ENCODE data around the gene KCNQ1. TPM values are rescaled to one million over a fixed set of nuclear protein-coding genes. Genes with fewer than 3 reads are reported as not detected.

Gene KCNQ1
- total and polyA plus RNA-seq, 7 donors, result 0.48 to 3.1 (median 1.1) TPM

DNA sequence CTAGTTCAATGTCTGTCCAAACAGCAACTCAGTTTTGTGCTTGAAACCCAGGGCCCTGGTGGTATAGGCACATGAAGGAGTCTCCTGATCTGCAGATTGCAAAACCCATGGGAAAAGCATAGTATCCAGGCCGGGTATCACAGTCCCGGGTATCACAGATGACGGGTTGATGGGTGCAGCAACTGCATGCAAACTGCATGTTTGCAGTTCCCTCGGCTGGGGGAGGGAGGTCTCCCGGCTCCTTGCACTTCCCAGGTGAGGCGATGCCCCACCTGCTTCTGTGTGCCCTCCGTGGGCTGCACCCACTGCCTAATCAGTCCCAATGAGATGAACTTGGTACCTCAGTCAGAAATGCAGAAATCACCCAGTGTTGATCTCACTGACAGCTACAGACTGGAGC is 53.9 kb downstream of the KCNQ1 start:
- TF ChIP-seq, protein P1, sequence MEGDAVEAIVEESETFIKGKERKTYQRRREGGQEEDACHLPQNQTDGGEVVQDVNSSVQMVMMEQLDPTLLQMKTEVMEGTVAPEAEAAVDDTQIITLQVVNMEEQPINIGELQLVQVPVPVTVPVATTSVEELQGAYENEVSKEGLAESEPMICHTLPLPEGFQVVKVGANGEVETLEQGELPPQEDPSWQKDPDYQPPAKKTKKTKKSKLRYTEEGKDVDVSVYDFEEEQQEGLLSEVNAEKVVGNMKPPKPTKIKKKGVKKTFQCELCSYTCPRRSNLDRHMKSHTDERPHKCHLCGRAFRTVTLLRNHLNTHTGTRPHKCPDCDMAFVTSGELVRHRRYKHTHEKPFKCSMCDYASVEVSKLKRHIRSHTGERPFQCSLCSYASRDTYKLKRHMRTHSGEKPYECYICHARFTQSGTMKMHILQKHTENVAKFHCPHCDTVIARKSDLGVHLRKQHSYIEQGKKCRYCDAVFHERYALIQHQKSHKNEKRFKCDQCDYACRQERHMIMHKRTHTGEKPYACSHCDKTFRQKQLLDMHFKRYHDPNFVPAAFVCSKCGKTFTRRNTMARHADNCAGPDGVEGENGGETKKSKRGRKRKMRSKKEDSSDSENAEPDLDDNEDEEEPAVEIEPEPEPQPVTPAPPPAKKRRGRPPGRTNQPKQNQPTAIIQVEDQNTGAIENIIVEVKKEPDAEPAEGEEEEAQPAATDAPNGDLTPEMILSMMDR (IDR thresholded peaks at IDR 0.05), result no peak
- no peak overlapping the region for H3K4me3 ChIP-seq
- H3K9me3 ChIP-seq, result peaks cover 13% of the 10 kb centered on the region
- intact Hi-C loops (cut with DNase I), result no loop called here
- no peak for ATAC-seq
- H3K4me1 ChIP-seq, result no peaks in the 10 kb centered on the region
- WGBS, 3 donors, result 77 to 82% (median 79%) methylated on average over 7 of the region's 7 CpGs
- no peak overlapping the region for H3K27ac ChIP-seq
- DNase-seq, result no peak
- H3K27me3 ChIP-seq (ENCODE audit: insufficient read depth in 3 of 3, low read length in 2 of 3), result peaks cover 0 to 23% (median 2%) of the 10 kb centered on the region in 3 donors
- H3K36me3 ChIP-seq (ENCODE audit: insufficient read depth in 1 of 2, low read depth in 1 of 2), result no peaks in the 10 kb centered on the region

DNA sequence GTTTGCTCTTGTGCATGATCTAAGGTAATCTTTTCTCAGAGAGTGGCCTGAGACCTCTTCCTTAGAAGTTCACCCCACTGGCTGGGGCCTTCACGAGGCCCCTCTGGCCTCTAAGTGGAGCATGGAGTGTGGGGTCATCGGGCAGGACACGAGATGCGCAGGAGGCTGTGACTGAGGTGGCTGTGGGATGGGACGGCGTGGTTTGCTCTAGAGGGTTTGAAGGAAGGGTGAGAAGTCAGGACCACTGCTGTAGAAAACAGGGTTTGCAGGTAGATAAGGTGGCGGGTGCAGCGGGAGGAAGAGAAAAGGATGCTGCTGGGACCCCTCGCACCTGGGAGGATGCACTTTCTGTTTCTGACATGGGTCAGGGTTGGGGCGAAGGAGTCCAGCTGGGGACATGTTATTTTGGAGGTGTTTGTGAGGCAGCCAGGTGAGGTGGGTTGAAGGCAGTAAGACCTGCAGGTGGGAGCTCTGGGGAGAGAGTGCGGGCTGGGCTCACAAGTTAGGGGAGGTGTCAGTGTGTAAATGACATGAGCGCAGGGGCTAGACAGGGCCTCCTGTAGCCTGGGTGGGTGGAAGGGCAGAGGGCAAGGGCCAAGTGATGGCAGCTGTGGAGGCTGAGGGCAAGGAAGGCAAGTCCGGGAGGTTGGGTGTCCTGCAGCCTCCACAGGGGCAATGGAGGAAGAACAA is 62.5 kb downstream of the KCNQ1 start:
- Histone ChIP-seq H3K4me1 (no peaks in the 10 kb centered on the region), H3K27me3 (ENCODE audit: insufficient read depth in 3 of 3, low read length in 2 of 3) (peaks cover 0 to 5% (median 3%) of the 10 kb centered on the region in 3 donors), H3K4me3 (no peak overlapping the region), H3K9me3 (no peaks in the 10 kb centered on the region), H3K27ac (no peak overlapping the region), H3K36me3 (ENCODE audit: insufficient read depth in 1 of 2, low read depth in 1 of 2) (no peaks in the 10 kb centered on the region)
- 92 to 96% (median 93%) methylated on average over 12 of the region's 13 CpGs for WGBS, 3 donors
- ATAC-seq (no peak), DNase-seq (peak in 1 of 2 donors; percentile 17)
- intact Hi-C loops (cut with DNase I), result no loop called here
- TF ChIP-seq, protein P1 (IDR thresholded peaks at IDR 0.05), result no peak

DNA sequence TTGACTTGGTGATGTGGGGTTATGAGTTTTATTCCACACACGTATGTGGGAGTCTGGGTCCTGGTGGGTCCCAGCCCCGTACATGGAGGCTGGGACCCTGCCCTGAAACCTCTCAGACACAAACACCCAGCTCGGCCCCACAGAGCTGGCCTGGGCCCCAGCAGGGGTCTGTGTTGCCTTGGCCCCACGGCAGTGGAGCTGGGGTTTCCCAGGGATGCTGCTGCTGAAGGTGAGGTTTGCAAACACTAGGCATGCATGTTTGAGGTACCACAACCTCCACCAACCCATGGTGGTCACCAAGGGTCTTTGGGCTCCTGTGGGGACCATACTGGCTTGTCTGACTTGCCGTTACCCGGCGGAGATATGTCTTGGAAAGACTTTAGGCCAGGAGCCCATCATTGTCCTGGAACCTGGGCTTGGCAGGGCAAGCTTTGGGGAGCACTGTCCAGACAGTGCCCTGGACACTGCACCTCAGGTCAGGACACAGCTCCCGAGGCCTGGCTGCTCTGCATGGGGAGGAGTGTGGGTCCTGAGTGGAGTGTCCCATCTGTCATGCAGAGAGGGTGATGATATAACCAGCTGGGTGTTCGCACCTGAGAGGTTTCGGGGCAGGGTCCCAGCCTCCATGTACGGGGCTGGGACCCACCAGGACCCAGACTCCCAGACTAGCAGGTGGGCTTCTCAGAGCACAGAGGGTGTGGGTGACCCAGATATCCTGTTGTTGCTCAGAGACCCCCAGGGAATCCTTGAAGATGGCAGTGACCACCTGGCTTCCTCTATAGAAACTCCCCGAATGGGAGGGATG is 63.3 kb downstream of the KCNQ1 start:
- no peaks in the 10 kb centered on the region for H3K36me3 ChIP-seq (ENCODE audit: insufficient read depth in 1 of 2, low read depth in 1 of 2)
- peak in 1 of 2 donors; percentile 21 for DNase-seq
- peaks cover 0 to 5% (median 0%) of the 10 kb centered on the region in 3 donors for H3K27me3 ChIP-seq (ENCODE audit: insufficient read depth in 3 of 3, low read length in 2 of 3)
- TF ChIP-seq, protein P1 (IDR thresholded peaks at IDR 0.05), result no peak
- WGBS, 3 donors, result 82 to 91% (median 83%) methylated on average over 12 of the region's 12 CpGs
- no peak overlapping the region for H3K27ac ChIP-seq
- H3K4me3 ChIP-seq, result no peak overlapping the region
- H3K9me3 ChIP-seq, result no peaks in the 10 kb centered on the region
- ATAC-seq, result no peak
- no peaks in the 10 kb centered on the region for H3K4me1 ChIP-seq
- intact Hi-C loops (cut with DNase I), result no loop called here

DNA sequence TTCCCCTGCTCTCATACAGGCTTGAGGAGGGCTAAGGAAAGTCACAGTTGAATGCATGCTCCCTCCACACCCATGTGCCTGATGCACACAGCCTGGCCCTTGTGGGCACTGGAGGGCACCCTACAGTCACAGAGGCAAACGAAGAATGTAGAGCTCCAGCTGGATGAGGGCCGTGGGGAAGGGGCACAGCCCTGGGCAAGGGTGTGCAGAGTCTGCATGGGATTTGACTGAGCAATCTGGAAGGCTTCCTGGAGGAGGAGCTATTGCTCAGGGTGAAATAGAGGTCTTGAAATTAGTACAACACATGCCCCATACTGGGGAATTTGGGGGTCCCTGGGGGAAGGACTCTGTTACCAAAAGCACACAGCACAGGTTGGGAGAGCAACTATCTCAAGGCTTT is 64.0 kb downstream of the KCNQ1 start:
- H3K9me3 ChIP-seq, result no peaks in the 10 kb centered on the region
- ATAC-seq (no peak), DNase-seq (no peak)
- H3K27ac ChIP-seq, result no peak overlapping the region
- H3K4me3 ChIP-seq, result no peak overlapping the region
- intact Hi-C loops (cut with DNase I), result no loop called here
- H3K36me3 ChIP-seq (ENCODE audit: insufficient read depth in 1 of 2, low read depth in 1 of 2), result no peaks in the 10 kb centered on the region
- H3K27me3 ChIP-seq (ENCODE audit: insufficient read depth in 3 of 3, low read length in 2 of 3), result peaks cover 0 to 5% (median 0%) of the 10 kb centered on the region in 3 donors
- 54 to 80% (median 64%) methylated on average over 2 of the region's 2 CpGs for WGBS, 3 donors
- H3K4me1 ChIP-seq, result no peaks in the 10 kb centered on the region
- TF ChIP-seq, protein P1 (IDR thresholded peaks at IDR 0.05), result no peak

Measured in psoas muscle (tissue), 8 donors.